DND-41 (cell line): Measurements from ENCODE around the gene SYT1.

ENCODE experiments used
- ATAC-seq: fragments of 200-7000 bp; cut with Tn5 transposase; 3 replicates; pipeline ENCODE4 v1.9.1; 2021; ENCODE audit warnings: low read depth; ENCODE audit not compliant: insufficient read depth
- DNase-seq: peaks from one replicate; pipeline ENCODE4 v3.0.0-alpha.2; 2020
- H2AFZ ChIP-seq: 2 replicates; pipeline ENCODE4 v1.6.0; 2012; ENCODE audit warnings: low read depth, low read length
- H3K27ac ChIP-seq: 2 replicates; pipeline ENCODE4 v1.5.1; 2012; ENCODE audit warnings: low read length, inconsistent platforms
- H3K27me3 ChIP-seq: fragments of 200-600 bp; sonication (generic); 2 replicates; pipeline ENCODE4 v1.6.0; 2012; ENCODE audit warnings: low read length, mild to moderate bottlenecking, inconsistent platforms; ENCODE audit not compliant: insufficient read depth, poor library complexity
- H3K36me3 ChIP-seq: 2 replicates; pipeline ENCODE4 v1.5.1; 2012; ENCODE audit warnings: low read length, inconsistent platforms; ENCODE audit not compliant: insufficient read depth
- H3K4me1 ChIP-seq: 2 replicates; pipeline ENCODE4 v1.5.1; 2012; ENCODE audit warnings: mild to moderate bottlenecking, low read length; ENCODE audit not compliant: insufficient read depth
- H3K4me2 ChIP-seq: 2 replicates; pipeline ENCODE4 v1.6.0; 2012; ENCODE audit warnings: mild to moderate bottlenecking, moderate library complexity, low read length, inconsistent platforms; ENCODE audit not compliant: insufficient read depth
- H3K4me3 ChIP-seq, 2 experiments: fragments of 200-600 bp in 1 of 2; shearing (Covaris generic) in 1 of 2; 2 replicates each; pipeline ENCODE4 v1.5.1; 2012 to 2016; ENCODE audit warnings: inconsistent platforms in 2 of 2, low read length in 2 of 2, mild to moderate bottlenecking in 2 of 2, low read depth in 1 of 2, moderate library complexity in 1 of 2
- H3K79me2 ChIP-seq: 2 replicates; pipeline ENCODE4 v1.6.0; 2012; ENCODE audit warnings: low read length, inconsistent platforms; ENCODE audit not compliant: insufficient read depth
- H3K9ac ChIP-seq: 2 replicates; pipeline ENCODE4 v1.6.0; 2012; ENCODE audit warnings: low read depth, mild to moderate bottlenecking, inconsistent platforms, low read length, moderate library complexity
- H3K9me3 ChIP-seq: 2 replicates; pipeline ENCODE4 v1.5.1; 2012; ENCODE audit warnings: low read length, moderate library complexity, mild to moderate bottlenecking, inconsistent platforms; ENCODE audit not compliant: insufficient read depth, severe bottlenecking
- H4K20me1 ChIP-seq: 2 replicates; pipeline ENCODE4 v1.6.0; 2012; ENCODE audit warnings: low read length; ENCODE audit not compliant: insufficient read depth
- CTCF ChIP-seq: IDR thresholded peaks from 2 replicates; pipeline ENCODE4 v1.5.1; 2012; ENCODE audit warnings: borderline replicate concordance, low read length, moderate library complexity, mild to moderate bottlenecking; ENCODE audit not compliant: poor library complexity, severe bottlenecking; ENCODE audit errors: extremely low read depth
- EZH2 ChIP-seq: IDR thresholded peaks from 3 replicates; pipeline ENCODE4 v1.6.1; 2012; ENCODE audit warnings: borderline replicate concordance, low read depth, mild to moderate bottlenecking, moderate library complexity, low read length, inconsistent platforms; ENCODE audit not compliant: severe bottlenecking

The SYT1 gene

GRCh38 chr12:79183003-79183402, 318.4 kb downstream of the SYT1 start:
- H3K4me3 ChIP-seq = no peak overlapping the region
- DNase-seq = no peak
- no peak overlapping the region for H2AFZ ChIP-seq
- H3K9me3 ChIP-seq = no peaks in the 10 kb centered on the region
- H3K36me3 ChIP-seq = no peaks in the 10 kb centered on the region
- no peaks in the 10 kb centered on the region for H4K20me1 ChIP-seq
- no peaks in the 10 kb centered on the region for H3K27me3 ChIP-seq
- no peak overlapping the region for H3K9ac ChIP-seq
- no peaks in the 10 kb centered on the region for H3K79me2 ChIP-seq
- no peak overlapping the region for H3K27ac ChIP-seq
- ATAC-seq = no peak
- peaks cover 11% of the 10 kb centered on the region; the same call in 1 of the 2 replicates for H3K4me1 ChIP-seq
- H3K4me2 ChIP-seq = no peak overlapping the region
- TF ChIP-seq CTCF (no peak), EZH2 (no peak)

GRCh38 chr12:79183926-79184325, 319.4 kb downstream of the SYT1 start:
- no peak overlapping the region for H3K4me2 ChIP-seq
- ATAC-seq (no peak), DNase-seq (no peak)
- TF ChIP-seq CTCF (no peak), EZH2 (no peak)
- no peaks in the 10 kb centered on the region for H3K9me3 ChIP-seq
- H3K4me3 ChIP-seq = no peak overlapping the region
- no peaks in the 10 kb centered on the region for H3K36me3 ChIP-seq
- H3K79me2 ChIP-seq = no peaks in the 10 kb centered on the region
- no peak overlapping the region for H2AFZ ChIP-seq
- peaks cover 11% of the 10 kb centered on the region; the same call in 1 of the 2 replicates for H3K4me1 ChIP-seq
- H3K27ac ChIP-seq = no peak overlapping the region
- no peaks in the 10 kb centered on the region for H4K20me1 ChIP-seq
- H3K27me3 ChIP-seq = no peaks in the 10 kb centered on the region
- no peak overlapping the region for H3K9ac ChIP-seq

DNA sequence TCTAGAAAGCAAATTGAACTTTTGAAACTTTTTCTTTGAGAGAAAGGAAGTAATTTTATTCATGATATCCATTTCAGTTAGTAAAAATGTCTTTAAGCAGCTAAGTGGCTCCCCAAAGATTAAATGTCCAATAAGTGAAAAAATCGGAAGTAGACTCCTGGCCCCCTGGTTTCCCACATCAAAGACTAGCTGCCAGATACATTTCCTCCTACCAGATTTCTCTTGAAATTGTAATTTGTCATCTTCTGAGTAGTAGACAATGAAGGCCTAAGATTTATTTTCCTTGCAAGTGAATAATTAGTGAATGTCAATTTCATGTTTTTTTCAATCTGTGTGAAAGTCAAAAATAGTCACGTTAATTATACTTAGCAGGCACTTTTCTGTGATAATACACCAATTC, 321.9 kb downstream of the SYT1 start:
- Histone ChIP-seq H3K27me3 (no peaks in the 10 kb centered on the region), H3K4me3 (no peak overlapping the region), H4K20me1 (no peaks in the 10 kb centered on the region), H2AFZ (no peak overlapping the region), H3K4me2 (no peak overlapping the region), H3K79me2 (no peaks in the 10 kb centered on the region), H3K4me1 (peaks cover 11% of the 10 kb centered on the region; the same call in 1 of the 2 replicates), H3K9ac (no peak overlapping the region), H3K9me3 (no peaks in the 10 kb centered on the region), H3K36me3 (no peaks in the 10 kb centered on the region), H3K27ac (no peak overlapping the region)
- DNase-seq (peak; percentile 8), ATAC-seq (peak; percentile 53; the same call in 2 of the 3 replicates)
- TF ChIP-seq EZH2 (no peak), CTCF (no peak)

- Histone ChIP-seq H3K4me1 (peaks cover 11% of the 10 kb centered on the region; the same call in 1 of the 2 replicates), H3K9me3 (no peaks in the 10 kb centered on the region), H3K27ac (no peak overlapping the region), H2AFZ (no peak overlapping the region), H3K27me3 (no peaks in the 10 kb centered on the region), H3K4me2 (no peak overlapping the region), H3K9ac (no peak overlapping the region), H3K36me3 (no peaks in the 10 kb centered on the region), H3K4me3 (no peak overlapping the region), H3K79me2 (no peaks in the 10 kb centered on the region), H4K20me1 (no peaks in the 10 kb centered on the region)
- TF ChIP-seq CTCF (no peak), EZH2 (no peak)
- DNase-seq (no peak), ATAC-seq (no peak)
Observed at GRCh38 chr12:79187032-79187431, 322.5 kb downstream of the SYT1 start.
